HG03196 (cell line): ENCODE measurements around the gene NFRKB.

Experiments used
- ATAC-seq: cut with Tn5 transposase; IDR thresholded peaks from one replicate; pipeline ENCODE4 v1.9.1; 2021; ENCODE audit not compliant: unreplicated experiment

NFRKB gene

DNA sequence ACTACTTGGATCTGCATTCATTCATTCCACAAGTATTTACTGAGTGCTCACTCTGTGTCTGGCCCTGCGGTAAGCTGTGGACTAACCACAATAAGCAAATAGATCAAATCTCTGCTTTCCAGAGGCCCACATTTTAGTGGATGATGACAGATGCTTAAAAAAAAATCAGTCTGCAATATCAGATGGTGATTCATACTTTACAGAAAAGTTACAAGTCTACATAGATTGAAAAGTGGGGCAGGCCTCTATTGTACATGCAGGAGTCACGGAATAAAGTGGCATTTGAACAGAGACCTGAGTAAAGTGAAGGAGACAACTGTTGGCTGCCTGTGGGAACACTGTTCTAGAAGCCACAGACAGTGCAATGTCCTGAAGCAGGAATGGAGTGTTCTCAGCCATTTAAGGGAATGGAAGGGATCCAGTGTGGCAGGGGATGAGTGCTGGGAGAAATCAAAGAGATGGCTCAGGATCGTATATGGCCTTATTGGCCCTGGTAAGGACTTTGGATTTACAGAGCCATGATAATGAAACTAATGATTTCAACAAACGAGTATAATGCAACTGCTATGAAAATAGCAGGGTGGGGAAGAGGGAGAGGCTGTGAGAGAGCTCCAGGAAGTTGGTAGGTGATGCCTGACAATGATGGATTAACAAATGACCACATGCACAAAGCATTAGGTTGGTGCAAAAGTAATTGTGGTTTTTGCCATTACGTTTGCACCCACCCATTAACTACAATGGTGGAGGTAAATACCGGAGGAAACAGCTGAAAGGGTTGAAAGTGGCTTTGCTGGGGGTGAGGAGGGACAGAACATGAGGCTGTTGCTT, 48.7 kb downstream of the NFRKB start:
- no peak for ATAC-seq
